Stimulated activated CD8-positive, alpha-beta memory T cell treated with anti-CD3 and anti-CD28 coated beads, Interleukin-15, amount 100 ng/mL, for 48 hours (primary cell): ENCODE results near the gene CMTM4.
A peak's percentile ranks its signal among the peaks of the same experiment; 100 is the strongest.
"Not testable (repeated sequence)": the region's sequence is repeated elsewhere in the genome, so short reads cannot be mapped to it uniquely, and the experiment has no call there.

ENCODE experiments used
- DNase-seq, 2 donors: peaks; one replicate each; pipeline ENCODE4 v3.0.0-alpha.2; 2020; ENCODE audit warnings: low read depth in 2 of 2

CMTM4 gene

GRCh38 chr16:66673691-66674090 is 22.9 kb downstream of the CMTM4 start:
- DNase-seq, result no peak

GRCh38 chr16:66670691-66671388 is 25.7 kb downstream of the CMTM4 start:
- DNase-seq, result no peak

GRCh38 chr16:66668777-66669444 is 27.6 kb downstream of the CMTM4 start:
- DNase-seq, result no peak

GRCh38 chr16:66667944-66668343 is 28.6 kb downstream of the CMTM4 start:
- DNase-seq, result no peak

GRCh38 chr16:66662445-66663194 is 33.9 kb downstream of the CMTM4 start:
- no peak for DNase-seq

- DNase-seq, result not testable (repeated sequence)
Measured at GRCh38 chr16:66661671-66662346, 34.7 kb downstream of the CMTM4 start.

- DNase-seq, result no peak
Measured at GRCh38 chr16:66661210-66661560, 35.4 kb downstream of the CMTM4 start.

- DNase-seq, result no peak
Measured at GRCh38 chr16:66660422-66661209, 35.9 kb downstream of the CMTM4 start.

GRCh38 chr16:66658860-66659190 is 37.7 kb downstream of the CMTM4 start:
- no peak for DNase-seq

GRCh38 chr16:66658143-66658859 is 38.2 kb downstream of the CMTM4 start:
- no peak for DNase-seq

GRCh38 chr16:66656547-66656946 is 40.0 kb downstream of the CMTM4 start:
- DNase-seq, result no peak

- no peak for DNase-seq
Measured at GRCh38 chr16:66653581-66654350, 42.8 kb downstream of the CMTM4 start.

GRCh38 chr16:66652661-66653360 is 43.7 kb downstream of the CMTM4 start:
- DNase-seq, result no peak

- no peak for DNase-seq
Measured at GRCh38 chr16:66651965-66652364, 44.6 kb downstream of the CMTM4 start.

GRCh38 chr16:66651474-66651765 is 45.1 kb downstream of the CMTM4 start:
- DNase-seq, result no peak

- DNase-seq, result peak; percentile 54 to 61
Measured at GRCh38 chr16:66650707-66651473, 45.7 kb downstream of the CMTM4 start.

GRCh38 chr16:66649636-66650205 is 46.8 kb downstream of the CMTM4 start:
- no peak for DNase-seq

GRCh38 chr16:66649167-66649566 is 47.4 kb downstream of the CMTM4 start:
- no peak for DNase-seq

- DNase-seq, result no peak
Measured at GRCh38 chr16:66647866-66648265, 48.7 kb downstream of the CMTM4 start.
